Measurements from ENCODE around the gene NKD1. TPM values are rescaled to one million over a fixed set of nuclear protein-coding genes. Genes with fewer than 3 reads are reported as not detected.

The NKD1 gene
- total RNA-seq, 1 donor from 2014 or later: 2.1 TPM

GRCh38 chr16:50665128-50665878, 117.1 kb downstream of the NKD1 start:
- peak overlapping the region; percentile 72 to 77 (median 74) for H3K4me3 ChIP-seq (ENCODE audit: low read length in 3 of 3)
- H3K36me3 ChIP-seq (ENCODE audit: control insufficient read depth in 3 of 3, insufficient read depth in 3 of 3, low read length in 3 of 3): peaks cover 0 to 2% (median 0%) of the 10 kb centered on the region in 3 donors
- peak overlapping the region; percentile 63 for H3K27ac ChIP-seq (ENCODE audit: low read depth, low read length)
- H3K9me3 ChIP-seq (ENCODE audit: control insufficient read depth in 3 of 3, low read length in 3 of 3): no peaks in the 10 kb centered on the region
- no peaks in the 10 kb centered on the region for H3K27me3 ChIP-seq (ENCODE audit: control insufficient read depth in 3 of 3, insufficient read depth in 3 of 3, low read length in 3 of 3)
- H3K4me1 ChIP-seq (ENCODE audit: control insufficient read depth in 3 of 3, insufficient read depth in 3 of 3, low read length in 3 of 3): peaks cover 15 to 42% (median 37%) of the 10 kb centered on the region in 3 donors
- peak overlapping the region; percentile 59 to 81 (median 72) for H3K9ac ChIP-seq (ENCODE audit: low read depth in 1 of 3, low read length in 3 of 3)

GRCh38 chr16:50666658-50667496, 118.7 kb downstream of the NKD1 start:
- peaks cover under 1 to 3% (median 3%) of the 10 kb centered on the region in 3 donors for H3K9me3 ChIP-seq (ENCODE audit: control insufficient read depth in 3 of 3, low read length in 3 of 3)
- H3K36me3 ChIP-seq (ENCODE audit: control insufficient read depth in 3 of 3, insufficient read depth in 3 of 3, low read length in 3 of 3): peaks cover 0 to 2% (median 0%) of the 10 kb centered on the region in 3 donors
- no peak overlapping the region for H3K9ac ChIP-seq (ENCODE audit: low read depth in 1 of 3, low read length in 3 of 3)
- peaks cover 15 to 42% (median 37%) of the 10 kb centered on the region in 3 donors for H3K4me1 ChIP-seq (ENCODE audit: control insufficient read depth in 3 of 3, insufficient read depth in 3 of 3, low read length in 3 of 3)
- H3K4me3 ChIP-seq (ENCODE audit: low read length in 3 of 3): peak overlapping the region in 1 of 3 donors; percentile 21
- H3K27me3 ChIP-seq (ENCODE audit: control insufficient read depth in 3 of 3, insufficient read depth in 3 of 3, low read length in 3 of 3): no peaks in the 10 kb centered on the region
- H3K27ac ChIP-seq (ENCODE audit: low read depth, low read length): peak overlapping the region; percentile 86

GRCh38 chr16:50667497-50668367, 119.5 kb downstream of the NKD1 start:
- peak overlapping the region; percentile 17 to 75 (median 63) for H3K9ac ChIP-seq (ENCODE audit: low read depth in 1 of 3, low read length in 3 of 3)
- peaks cover 3 to 5% (median 4%) of the 10 kb centered on the region in 3 donors for H3K9me3 ChIP-seq (ENCODE audit: control insufficient read depth in 3 of 3, low read length in 3 of 3)
- no peaks in the 10 kb centered on the region for H3K27me3 ChIP-seq (ENCODE audit: control insufficient read depth in 3 of 3, insufficient read depth in 3 of 3, low read length in 3 of 3)
- peaks cover 0 to 2% (median 0%) of the 10 kb centered on the region in 3 donors for H3K36me3 ChIP-seq (ENCODE audit: control insufficient read depth in 3 of 3, insufficient read depth in 3 of 3, low read length in 3 of 3)
- H3K27ac ChIP-seq (ENCODE audit: low read depth, low read length): peak overlapping the region; percentile 86
- peak overlapping the region; percentile 1 to 56 (median 21) for H3K4me3 ChIP-seq (ENCODE audit: low read length in 3 of 3)
- H3K4me1 ChIP-seq (ENCODE audit: control insufficient read depth in 3 of 3, insufficient read depth in 3 of 3, low read length in 3 of 3): peaks cover 15 to 37% (median 35%) of the 10 kb centered on the region in 3 donors

GRCh38 chr16:50668368-50669008, 120.3 kb downstream of the NKD1 start:
- H3K4me1 ChIP-seq (ENCODE audit: control insufficient read depth in 3 of 3, insufficient read depth in 3 of 3, low read length in 3 of 3): peaks cover 15 to 36% (median 34%) of the 10 kb centered on the region in 3 donors
- peak overlapping the region; percentile 86 for H3K27ac ChIP-seq (ENCODE audit: low read depth, low read length)
- H3K9ac ChIP-seq (ENCODE audit: low read depth in 1 of 3, low read length in 3 of 3): peak overlapping the region; percentile 50 to 75 (median 63)

GRCh38 chr16:50669741-50670140, 121.5 kb downstream of the NKD1 start:
- peak overlapping the region in 2 of 3 donors; percentile 1 to 7 for H3K4me3 ChIP-seq (ENCODE audit: low read length in 3 of 3)

More at GRCh38 chr16:50668368-50669008, 120.3 kb downstream of the NKD1 start:
- Histone ChIP-seq H3K27me3 (ENCODE audit: control insufficient read depth in 3 of 3, insufficient read depth in 3 of 3, low read length in 3 of 3) (peaks cover 0 to 2% (median 1%) of the 10 kb centered on the region in 3 donors), H3K36me3 (ENCODE audit: control insufficient read depth in 3 of 3, insufficient read depth in 3 of 3, low read length in 3 of 3) (peaks cover 0 to 2% (median 0%) of the 10 kb centered on the region in 3 donors), H3K4me3 (ENCODE audit: low read length in 3 of 3) (peak overlapping the region; percentile 1 to 49 (median 33)), H3K9me3 (ENCODE audit: control insufficient read depth in 3 of 3, low read length in 3 of 3) (peaks cover 3 to 5% (median 4%) of the 10 kb centered on the region in 3 donors)

GRCh38 chr16:50670476-50670875, 122.3 kb downstream of the NKD1 start:
- Histone ChIP-seq H3K4me3 (ENCODE audit: low read length in 3 of 3) (no peak overlapping the region), H3K4me1 (ENCODE audit: control insufficient read depth in 3 of 3, insufficient read depth in 3 of 3, low read length in 3 of 3) (peaks cover 15 to 30% (median 29%) of the 10 kb centered on the region in 3 donors), H3K27me3 (ENCODE audit: control insufficient read depth in 3 of 3, insufficient read depth in 3 of 3, low read length in 3 of 3) (peaks cover 0 to 10% (median 3%) of the 10 kb centered on the region in 3 donors), H3K9me3 (ENCODE audit: control insufficient read depth in 3 of 3, low read length in 3 of 3) (peaks cover 3 to 5% (median 4%) of the 10 kb centered on the region in 3 donors), H3K27ac (ENCODE audit: low read depth, low read length) (no peak overlapping the region), H3K36me3 (ENCODE audit: control insufficient read depth in 3 of 3, insufficient read depth in 3 of 3, low read length in 3 of 3) (peaks cover 0 to 2% (median 0%) of the 10 kb centered on the region in 3 donors), H3K9ac (ENCODE audit: low read depth in 1 of 3, low read length in 3 of 3) (no peak overlapping the region)

More at GRCh38 chr16:50669741-50670140, 121.5 kb downstream of the NKD1 start:
- H3K36me3 ChIP-seq (ENCODE audit: control insufficient read depth in 3 of 3, insufficient read depth in 3 of 3, low read length in 3 of 3): peaks cover 0 to 2% (median 0%) of the 10 kb centered on the region in 3 donors
- peak overlapping the region in 1 of 3 donors; percentile 3 for H3K9ac ChIP-seq (ENCODE audit: low read depth in 1 of 3, low read length in 3 of 3)
- H3K27ac ChIP-seq (ENCODE audit: low read depth, low read length): peak overlapping the region; percentile 86
- peaks cover 15 to 35% (median 34%) of the 10 kb centered on the region in 3 donors for H3K4me1 ChIP-seq (ENCODE audit: control insufficient read depth in 3 of 3, insufficient read depth in 3 of 3, low read length in 3 of 3)
- peaks cover 3 to 5% (median 4%) of the 10 kb centered on the region in 3 donors for H3K9me3 ChIP-seq (ENCODE audit: control insufficient read depth in 3 of 3, low read length in 3 of 3)
- H3K27me3 ChIP-seq (ENCODE audit: control insufficient read depth in 3 of 3, insufficient read depth in 3 of 3, low read length in 3 of 3): peaks cover 0 to 8% (median 3%) of the 10 kb centered on the region in 3 donors

- peaks cover 0 to 10% (median 3%) of the 10 kb centered on the region in 3 donors for H3K27me3 ChIP-seq (ENCODE audit: control insufficient read depth in 3 of 3, insufficient read depth in 3 of 3, low read length in 3 of 3)
- no peak overlapping the region for H3K9ac ChIP-seq (ENCODE audit: low read depth in 1 of 3, low read length in 3 of 3)
- peaks cover 3 to 5% (median 4%) of the 10 kb centered on the region in 3 donors for H3K9me3 ChIP-seq (ENCODE audit: control insufficient read depth in 3 of 3, low read length in 3 of 3)
- no peak overlapping the region for H3K4me3 ChIP-seq (ENCODE audit: low read length in 3 of 3)
- peaks cover 0 to 2% (median 0%) of the 10 kb centered on the region in 3 donors for H3K36me3 ChIP-seq (ENCODE audit: control insufficient read depth in 3 of 3, insufficient read depth in 3 of 3, low read length in 3 of 3)
- H3K4me1 ChIP-seq (ENCODE audit: control insufficient read depth in 3 of 3, insufficient read depth in 3 of 3, low read length in 3 of 3): peaks cover 15 to 29% (median 28%) of the 10 kb centered on the region in 3 donors
- no peak overlapping the region for H3K27ac ChIP-seq (ENCODE audit: low read depth, low read length)
Observed at GRCh38 chr16:50671644-50672260, 123.6 kb downstream of the NKD1 start.

- peaks cover 0 to 2% (median 0%) of the 10 kb centered on the region in 3 donors for H3K36me3 ChIP-seq (ENCODE audit: control insufficient read depth in 3 of 3, insufficient read depth in 3 of 3, low read length in 3 of 3)
- H3K9me3 ChIP-seq (ENCODE audit: control insufficient read depth in 3 of 3, low read length in 3 of 3): peaks cover 3 to 5% (median 4%) of the 10 kb centered on the region in 3 donors
- peaks cover 0 to 10% (median 3%) of the 10 kb centered on the region in 3 donors for H3K27me3 ChIP-seq (ENCODE audit: control insufficient read depth in 3 of 3, insufficient read depth in 3 of 3, low read length in 3 of 3)
- no peak overlapping the region for H3K9ac ChIP-seq (ENCODE audit: low read depth in 1 of 3, low read length in 3 of 3)
- peaks cover 7 to 12% (median 12%) of the 10 kb centered on the region in 3 donors for H3K4me1 ChIP-seq (ENCODE audit: control insufficient read depth in 3 of 3, insufficient read depth in 3 of 3, low read length in 3 of 3)
- H3K27ac ChIP-seq (ENCODE audit: low read depth, low read length): no peak overlapping the region
- no peak overlapping the region for H3K4me3 ChIP-seq (ENCODE audit: low read length in 3 of 3)
Observed at GRCh38 chr16:50673496-50674275, 125.5 kb downstream of the NKD1 start.

Data from skeletal muscle tissue (tissue), 4 donors.